Measurements from ENCODE around the gene ANXA8. TPM values are rescaled to one million over a fixed set of nuclear protein-coding genes. Genes with fewer than 3 reads are reported as not detected.

The ANXA8 gene
- polyA plus RNA-seq, 3 donors, result 0.52 to 2.9 (median 0.97) TPM

DNA sequence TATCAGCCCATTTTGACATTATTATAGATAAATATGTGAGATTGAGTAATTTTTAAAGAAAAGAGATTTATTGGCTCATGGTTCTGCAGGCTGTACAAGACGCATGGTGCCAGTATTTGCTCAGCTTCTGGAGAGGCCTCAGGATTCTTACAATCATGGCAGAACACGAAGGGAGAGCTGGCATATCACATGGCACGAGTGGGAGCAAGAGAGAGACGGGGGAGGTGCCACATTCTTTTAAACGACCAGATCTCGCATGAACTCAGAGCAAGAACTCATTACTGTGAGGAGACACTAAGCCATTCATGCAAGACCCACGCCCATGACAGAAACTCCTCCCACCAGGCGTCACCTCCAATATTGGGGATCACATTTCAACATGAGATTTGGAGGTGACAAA lies 59.7 kb downstream of the ANXA8 start:
- Histone ChIP-seq H3K9me3 (replicated peaks in 1 of 2; ENCODE audit: control insufficient read depth in 1 of 2, insufficient read depth in 1 of 2, low read length in 2 of 2) (no peaks in the 10 kb centered on the region), H3K9ac (ENCODE audit: insufficient read depth, low read length, poor library complexity, severe bottlenecking) (no peak overlapping the region), H4K20me1 (ENCODE audit: insufficient read depth, low read length) (no peaks in the 10 kb centered on the region), H3K36me3 (replicated peaks in 1 of 2; ENCODE audit: control insufficient read depth in 1 of 2, insufficient read depth in 2 of 2, low read length in 2 of 2) (no peaks in the 10 kb centered on the region), H3K4me1 (ENCODE audit: control insufficient read depth in 1 of 2, insufficient read depth in 2 of 2, low read length in 2 of 2) (no peaks in the 10 kb centered on the region), H2AFZ (ENCODE audit: insufficient read depth, low read depth, low read length, poor library complexity, severe bottlenecking) (no peak overlapping the region), H3K27me3 (ENCODE audit: control insufficient read depth in 2 of 2, insufficient read depth in 2 of 2, low read length in 2 of 2) (no peaks in the 10 kb centered on the region), H3K4me2 (replicated peaks; ENCODE audit: extremely low read depth, low read length, poor library complexity, severe bottlenecking) (no peak overlapping the region), H3K27ac (ENCODE audit: low read depth in 1 of 2, low read length in 2 of 2) (no peak overlapping the region), H3K79me2 (ENCODE audit: insufficient read depth, low read length) (no peaks in the 10 kb centered on the region), H3K4me3 (replicated peaks in 1 of 3; ENCODE audit: low read depth in 2 of 3, low read length in 3 of 3) (no peak overlapping the region)
- TF ChIP-seq, protein P1, sequence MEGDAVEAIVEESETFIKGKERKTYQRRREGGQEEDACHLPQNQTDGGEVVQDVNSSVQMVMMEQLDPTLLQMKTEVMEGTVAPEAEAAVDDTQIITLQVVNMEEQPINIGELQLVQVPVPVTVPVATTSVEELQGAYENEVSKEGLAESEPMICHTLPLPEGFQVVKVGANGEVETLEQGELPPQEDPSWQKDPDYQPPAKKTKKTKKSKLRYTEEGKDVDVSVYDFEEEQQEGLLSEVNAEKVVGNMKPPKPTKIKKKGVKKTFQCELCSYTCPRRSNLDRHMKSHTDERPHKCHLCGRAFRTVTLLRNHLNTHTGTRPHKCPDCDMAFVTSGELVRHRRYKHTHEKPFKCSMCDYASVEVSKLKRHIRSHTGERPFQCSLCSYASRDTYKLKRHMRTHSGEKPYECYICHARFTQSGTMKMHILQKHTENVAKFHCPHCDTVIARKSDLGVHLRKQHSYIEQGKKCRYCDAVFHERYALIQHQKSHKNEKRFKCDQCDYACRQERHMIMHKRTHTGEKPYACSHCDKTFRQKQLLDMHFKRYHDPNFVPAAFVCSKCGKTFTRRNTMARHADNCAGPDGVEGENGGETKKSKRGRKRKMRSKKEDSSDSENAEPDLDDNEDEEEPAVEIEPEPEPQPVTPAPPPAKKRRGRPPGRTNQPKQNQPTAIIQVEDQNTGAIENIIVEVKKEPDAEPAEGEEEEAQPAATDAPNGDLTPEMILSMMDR (IDR thresholded peaks at IDR 0.05), result no peak
- Mint-ChIP-seq H3K27me3 (ENCODE audit: low read depth in 3 of 3) (peaks cover 1 to 3% (median 2%) of the 10 kb centered on the region in 3 donors), H3K4me1 (no peaks in the 10 kb centered on the region), H3K27ac (no peak overlapping the region), H3K4me3 (no peak overlapping the region), H3K36me3 (no peaks in the 10 kb centered on the region), H3K9me3 (peaks cover 0 to 10% (median 4%) of the 10 kb centered on the region in 7 donors)
- intact Hi-C loops (cut with micrococcal nuclease), result no loop called here
- no peak for DNase-seq
- WGBS (ENCODE audit: insufficient coverage), result 100% methylated on average over 3 of the region's 8 CpGs

DNA sequence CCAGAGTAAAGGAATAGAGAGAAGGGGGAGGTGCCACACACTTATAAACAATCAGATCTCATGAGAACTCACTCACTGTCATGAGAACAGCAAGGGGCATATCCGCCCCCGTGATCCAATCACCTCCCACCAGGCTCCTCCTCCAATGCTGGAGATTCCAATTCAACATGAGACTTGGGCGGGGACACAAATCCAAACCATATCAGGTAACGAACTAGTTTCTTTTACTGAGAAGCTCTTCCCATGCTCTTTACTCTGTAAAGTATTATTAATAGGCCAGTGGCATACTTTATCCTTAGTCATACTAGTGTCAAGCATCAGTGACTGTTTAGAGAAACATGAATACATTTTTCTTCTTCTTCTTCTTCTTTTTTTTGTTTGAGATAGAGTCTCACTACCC lies 60.4 kb downstream of the ANXA8 start:
- no peaks in the 10 kb centered on the region for H3K4me1 Mint-ChIP-seq
- Histone ChIP-seq H3K9me3 (replicated peaks in 1 of 2; ENCODE audit: control insufficient read depth in 1 of 2, insufficient read depth in 1 of 2, low read length in 2 of 2) (no peaks in the 10 kb centered on the region), H4K20me1 (ENCODE audit: insufficient read depth, low read length) (no peaks in the 10 kb centered on the region), H3K4me2 (replicated peaks; ENCODE audit: extremely low read depth, low read length, poor library complexity, severe bottlenecking) (no peak overlapping the region), H3K79me2 (ENCODE audit: insufficient read depth, low read length) (no peaks in the 10 kb centered on the region), H3K9ac (ENCODE audit: insufficient read depth, low read length, poor library complexity, severe bottlenecking) (no peak overlapping the region), H3K36me3 (replicated peaks in 1 of 2; ENCODE audit: control insufficient read depth in 1 of 2, insufficient read depth in 2 of 2, low read length in 2 of 2) (no peaks in the 10 kb centered on the region), H3K4me3 (replicated peaks in 1 of 3; ENCODE audit: low read depth in 2 of 3, low read length in 3 of 3) (no peak overlapping the region), H3K27me3 (ENCODE audit: control insufficient read depth in 2 of 2, insufficient read depth in 2 of 2, low read length in 2 of 2) (no peaks in the 10 kb centered on the region), H3K4me1 (ENCODE audit: control insufficient read depth in 1 of 2, insufficient read depth in 2 of 2, low read length in 2 of 2) (no peaks in the 10 kb centered on the region), H3K27ac (ENCODE audit: low read depth in 1 of 2, low read length in 2 of 2) (no peak overlapping the region), H2AFZ (ENCODE audit: insufficient read depth, low read depth, low read length, poor library complexity, severe bottlenecking) (no peak overlapping the region)
- TF ChIP-seq, protein P1 (IDR thresholded peaks at IDR 0.05), result no peak
- peaks cover 2 to 3% (median 3%) of the 10 kb centered on the region in 3 donors for H3K27me3 Mint-ChIP-seq (ENCODE audit: low read depth in 3 of 3)
- no peaks in the 10 kb centered on the region for H3K36me3 Mint-ChIP-seq
- WGBS (ENCODE audit: insufficient coverage), result no CpG with 5 or more reads among the region's 4 CpGs
- H3K9me3 Mint-ChIP-seq, result peaks cover 0 to 6% (median 0%) of the 10 kb centered on the region in 7 donors
- intact Hi-C loops (cut with micrococcal nuclease), result no loop called here
- no peak overlapping the region for H3K27ac Mint-ChIP-seq
- H3K4me3 Mint-ChIP-seq, result no peak overlapping the region
- no peak for DNase-seq
